GM12865 (cell line): ENCODE data around the gene PCNX2.

Source experiments
- DNase-seq: peaks from one replicate; pipeline ENCODE4 v3.0.0; 2010; ENCODE audit warnings: low read depth
- H3K4me3 ChIP-seq: 2 replicates; pipeline ENCODE4 v1.5.1; 2011; ENCODE audit warnings: mild to moderate bottlenecking, low read depth, low read length, control low read depth
- TF ChIP-seq, protein P1 (sequence below): IDR thresholded peaks from 2 replicates; pipeline ENCODE4 v1.5.1; 2011; ENCODE audit warnings: low read length, control low read depth, low read depth, inconsistent platforms; ENCODE audit not compliant: insufficient read depth; ENCODE audit errors: missing control alignments

PCNX2 gene

DNA sequence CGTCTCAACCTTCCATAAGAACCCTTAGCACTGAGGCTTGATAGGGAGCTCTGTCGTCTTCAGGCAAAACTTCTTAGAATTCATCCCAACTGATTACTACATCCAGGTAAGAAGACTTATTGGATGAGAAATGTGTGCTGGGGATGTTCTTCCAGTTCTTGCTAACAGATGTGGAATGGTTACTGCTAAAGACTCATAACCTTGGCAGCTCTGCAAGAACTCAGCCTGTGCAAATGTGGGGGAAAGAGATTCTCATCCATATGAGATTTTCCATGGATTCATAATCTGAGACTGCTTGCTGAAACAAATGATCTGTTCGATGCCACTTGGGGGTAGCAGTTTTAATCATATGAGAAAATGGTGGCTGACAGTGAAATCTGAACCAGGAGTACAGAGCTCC lies 296.9 kb downstream of the PCNX2 start:
- DNase-seq: no peak
- no peak overlapping the region for H3K4me3 ChIP-seq
- TF ChIP-seq, protein P1, sequence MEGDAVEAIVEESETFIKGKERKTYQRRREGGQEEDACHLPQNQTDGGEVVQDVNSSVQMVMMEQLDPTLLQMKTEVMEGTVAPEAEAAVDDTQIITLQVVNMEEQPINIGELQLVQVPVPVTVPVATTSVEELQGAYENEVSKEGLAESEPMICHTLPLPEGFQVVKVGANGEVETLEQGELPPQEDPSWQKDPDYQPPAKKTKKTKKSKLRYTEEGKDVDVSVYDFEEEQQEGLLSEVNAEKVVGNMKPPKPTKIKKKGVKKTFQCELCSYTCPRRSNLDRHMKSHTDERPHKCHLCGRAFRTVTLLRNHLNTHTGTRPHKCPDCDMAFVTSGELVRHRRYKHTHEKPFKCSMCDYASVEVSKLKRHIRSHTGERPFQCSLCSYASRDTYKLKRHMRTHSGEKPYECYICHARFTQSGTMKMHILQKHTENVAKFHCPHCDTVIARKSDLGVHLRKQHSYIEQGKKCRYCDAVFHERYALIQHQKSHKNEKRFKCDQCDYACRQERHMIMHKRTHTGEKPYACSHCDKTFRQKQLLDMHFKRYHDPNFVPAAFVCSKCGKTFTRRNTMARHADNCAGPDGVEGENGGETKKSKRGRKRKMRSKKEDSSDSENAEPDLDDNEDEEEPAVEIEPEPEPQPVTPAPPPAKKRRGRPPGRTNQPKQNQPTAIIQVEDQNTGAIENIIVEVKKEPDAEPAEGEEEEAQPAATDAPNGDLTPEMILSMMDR: no peak

DNA sequence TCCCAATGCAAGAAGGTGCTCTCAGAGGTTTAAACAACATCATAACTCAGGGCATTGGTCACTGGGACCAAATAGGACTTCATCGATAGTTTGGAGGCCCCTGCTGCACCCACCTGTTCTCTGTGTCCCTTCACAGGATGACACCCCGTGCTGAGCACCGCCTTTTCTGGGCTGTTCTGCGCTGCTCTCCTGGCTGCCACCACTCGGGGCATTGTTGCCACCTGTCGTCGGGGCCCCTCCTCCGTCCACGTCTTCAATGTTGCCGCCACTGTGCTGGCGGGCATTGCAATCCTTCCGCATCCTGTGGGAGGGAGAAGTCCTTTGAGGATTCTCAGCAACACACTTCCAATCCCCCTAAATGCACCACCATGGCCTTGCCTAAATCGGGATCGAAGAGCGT lies 297.4 kb downstream of the PCNX2 start:
- TF ChIP-seq, protein P1: no peak
- H3K4me3 ChIP-seq: no peak overlapping the region
- no peak for DNase-seq

DNA sequence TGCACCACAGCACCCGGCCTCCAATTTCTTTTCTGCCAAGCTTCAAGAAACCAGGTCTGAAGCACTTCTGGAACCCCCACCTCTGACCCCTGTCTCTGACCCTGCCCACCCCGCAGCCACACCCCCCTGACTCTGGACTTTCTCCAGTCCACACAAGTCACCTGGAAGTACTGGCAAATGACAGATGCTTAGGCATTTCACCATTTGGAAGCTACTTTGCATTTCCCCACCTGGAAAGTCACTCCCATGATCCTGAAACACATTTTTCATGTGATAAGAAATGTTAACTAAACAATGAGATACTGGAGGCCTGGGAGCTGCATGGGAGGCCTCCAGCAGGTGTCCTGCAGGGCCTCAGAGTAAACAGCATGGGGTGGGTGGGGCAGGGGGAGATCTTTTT lies 299.4 kb downstream of the PCNX2 start:
- DNase-seq: no peak
- TF ChIP-seq, protein P1: no peak
- no peak overlapping the region for H3K4me3 ChIP-seq

DNA sequence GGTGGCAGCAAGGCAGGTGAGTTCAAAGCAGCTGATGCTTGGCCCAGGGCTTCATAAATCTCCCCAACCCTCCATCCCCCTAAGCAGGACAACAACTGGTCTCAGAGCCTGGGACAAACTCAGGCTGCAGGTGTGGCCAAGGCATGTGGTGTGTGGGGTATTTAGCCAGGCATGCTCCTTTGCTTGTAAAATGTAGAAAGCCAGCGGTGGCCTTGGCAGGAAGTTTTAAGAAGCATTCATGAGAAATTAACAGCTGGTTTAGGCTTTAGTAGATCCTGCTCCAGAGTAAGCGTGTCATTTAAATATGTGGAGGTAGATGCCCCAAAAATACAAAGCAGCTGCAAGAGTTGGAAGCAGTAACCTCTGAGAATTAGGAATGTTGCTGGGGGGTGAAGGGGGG lies 300.3 kb downstream of the PCNX2 start:
- H3K4me3 ChIP-seq: no peak overlapping the region
- TF ChIP-seq, protein P1: no peak
- no peak for DNase-seq

DNA sequence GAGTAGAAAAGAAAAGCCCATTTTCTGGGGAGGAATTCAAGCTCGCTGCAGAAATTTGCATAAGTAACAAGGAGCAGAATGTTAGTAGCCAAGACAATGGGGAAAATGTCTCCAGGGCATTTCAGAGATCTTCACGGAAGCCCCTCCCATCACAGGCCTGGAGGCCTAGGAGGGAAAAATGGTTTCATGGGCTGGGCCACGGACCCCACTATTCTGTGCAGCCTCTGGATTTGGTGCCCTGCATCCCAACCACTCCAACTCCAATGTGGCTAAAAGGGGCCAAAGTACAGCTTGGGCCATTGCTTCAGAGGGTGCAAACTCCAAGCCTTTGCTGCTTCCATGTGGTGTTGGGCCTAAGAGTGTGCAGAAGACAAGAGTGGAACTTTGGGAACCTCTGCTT lies 302.0 kb downstream of the PCNX2 start:
- no peak overlapping the region for H3K4me3 ChIP-seq
- DNase-seq: no peak
- TF ChIP-seq, protein P1: no peak

DNA sequence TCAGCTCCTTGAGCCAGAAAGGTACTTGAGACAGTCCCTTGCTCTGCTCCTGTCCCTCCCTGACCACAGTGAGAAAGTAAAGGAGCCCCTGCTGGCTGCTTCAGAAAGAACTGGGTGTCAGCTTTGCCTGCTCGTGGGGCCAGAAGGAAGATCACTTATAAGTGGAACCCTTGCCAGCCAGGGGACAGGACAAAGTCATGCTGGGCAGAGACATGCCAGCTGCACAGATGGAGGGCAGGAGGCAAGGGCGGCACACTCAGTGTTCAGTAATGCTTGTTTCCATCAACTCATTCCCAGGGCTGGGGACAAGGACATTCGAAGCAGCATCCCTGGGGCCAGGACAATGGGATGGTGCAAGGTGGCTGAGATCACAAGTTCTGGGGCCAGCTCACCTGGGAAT lies 303.3 kb downstream of the PCNX2 start:
- DNase-seq: no peak
- no peak overlapping the region for H3K4me3 ChIP-seq
- TF ChIP-seq, protein P1: no peak

DNA sequence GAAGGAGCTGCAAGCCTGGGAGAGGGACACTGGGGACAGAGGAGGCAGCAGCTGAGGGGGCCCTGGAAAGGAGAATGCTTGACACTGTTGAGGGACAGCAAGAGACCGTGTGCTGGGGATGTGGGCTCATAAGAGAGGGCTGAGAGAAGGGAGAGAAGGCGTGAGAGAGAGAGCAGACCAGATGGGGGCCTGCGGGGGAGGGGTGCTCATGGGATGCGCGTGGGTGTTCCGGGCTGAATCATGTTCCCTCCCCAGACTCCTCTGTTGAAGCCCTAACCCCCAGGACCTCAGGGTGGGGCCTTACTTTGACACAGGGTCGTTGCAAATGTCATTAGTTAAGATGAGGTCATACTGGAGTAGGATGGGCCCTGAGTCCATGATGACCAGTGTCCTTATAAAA lies 304.3 kb downstream of the PCNX2 start:
- no peak overlapping the region for H3K4me3 ChIP-seq
- DNase-seq: no peak
- TF ChIP-seq, protein P1: no peak
